ENCODE results near the gene SORCS1.

SORCS1 gene

GRCh38 chr10:106836933-106837663, 327.4 kb downstream of the SORCS1 start:
- Histone ChIP-seq H3K9ac (ENCODE audit: low read length) (no peak overlapping the region), H3K79me1 (ENCODE audit: low read length) (no peaks in the 10 kb centered on the region), H3K4me2 (ENCODE audit: low read length) (no peak overlapping the region), H3K23ac (ENCODE audit: low read length) (no peak overlapping the region), H3K4me1 (ENCODE audit: control insufficient read depth, low read depth, low read length) (no peaks in the 10 kb centered on the region), H3K18ac (ENCODE audit: low read length) (no peak overlapping the region), H4K5ac (ENCODE audit: low read length) (no peak overlapping the region), H3K79me2 (ENCODE audit: control insufficient read depth, insufficient read depth, low read length) (no peaks in the 10 kb centered on the region), H3K36me3 (ENCODE audit: control insufficient read depth, insufficient read depth, low read length) (no peaks in the 10 kb centered on the region), H3K27ac (ENCODE audit: low read depth, low read length) (no peak overlapping the region), H3K4ac (ENCODE audit: low read depth, low read length) (no peak overlapping the region), H2BK5ac (ENCODE audit: low read length) (no peak overlapping the region), H3K56ac (ENCODE audit: low read length) (no peak overlapping the region), H2BK15ac (replicated peaks; ENCODE audit: low read depth) (no peak overlapping the region), H3K27me3 (ENCODE audit: insufficient read depth, low read length, poor library complexity) (no peaks in the 10 kb centered on the region), H2AK5ac (ENCODE audit: low read length) (no peak overlapping the region), H4K8ac (ENCODE audit: low read depth, low read length) (no peak overlapping the region), H3K4me3 (ENCODE audit: low read length) (no peak overlapping the region), H2BK120ac (ENCODE audit: low read depth, low read length) (no peak overlapping the region)
- no peak for DNase-seq
- no CpG with 5 or more reads among the region's 2 CpGs for WGBS (ENCODE audit: extremely low coverage, insufficient coverage, low lambda C conversion rate)

DNA sequence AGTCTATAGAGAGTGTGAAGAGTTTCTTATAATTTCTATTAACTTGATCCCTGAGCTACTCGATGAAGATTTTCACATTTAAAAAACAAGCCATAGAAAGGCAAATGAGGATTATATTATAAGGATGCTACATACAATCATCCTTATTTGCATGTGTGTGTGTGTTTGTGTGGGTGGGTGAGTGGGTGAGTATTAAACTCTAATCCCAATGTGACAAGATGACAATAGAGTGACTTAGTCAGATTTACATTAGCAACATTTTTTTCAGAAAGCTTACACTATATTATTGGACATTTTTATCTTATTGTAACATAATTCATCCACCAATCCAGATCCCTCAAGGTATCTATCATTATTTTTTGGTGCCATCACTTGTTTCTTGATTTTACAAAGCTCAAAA, 331.7 kb downstream of the SORCS1 start:
- H3K18ac ChIP-seq (ENCODE audit: low read length) = no peak overlapping the region
- H3K79me1 ChIP-seq (ENCODE audit: low read length) = no peaks in the 10 kb centered on the region
- no peak overlapping the region for H2BK15ac ChIP-seq (replicated peaks; ENCODE audit: low read depth)
- no peaks in the 10 kb centered on the region for H3K79me2 ChIP-seq (ENCODE audit: control insufficient read depth, insufficient read depth, low read length)
- H3K4me3 ChIP-seq (ENCODE audit: low read length) = no peak overlapping the region
- DNase-seq = no peak
- no peak overlapping the region for H4K8ac ChIP-seq (ENCODE audit: low read depth, low read length)
- no peaks in the 10 kb centered on the region for H3K4me1 ChIP-seq (ENCODE audit: control insufficient read depth, low read depth, low read length)
- H3K4me2 ChIP-seq (ENCODE audit: low read length) = no peak overlapping the region
- H3K27me3 ChIP-seq (ENCODE audit: insufficient read depth, low read length, poor library complexity) = no peaks in the 10 kb centered on the region
- H2BK5ac ChIP-seq (ENCODE audit: low read length) = no peak overlapping the region
- no peak overlapping the region for H3K27ac ChIP-seq (ENCODE audit: low read depth, low read length)
- H3K23ac ChIP-seq (ENCODE audit: low read length) = no peak overlapping the region
- no peak overlapping the region for H3K9ac ChIP-seq (ENCODE audit: low read length)
- no peak overlapping the region for H3K4ac ChIP-seq (ENCODE audit: low read depth, low read length)
- H2AK5ac ChIP-seq (ENCODE audit: low read length) = no peak overlapping the region
- no peak overlapping the region for H4K5ac ChIP-seq (ENCODE audit: low read length)
- no CpG with 5 or more reads among the region's 1 CpG for WGBS (ENCODE audit: extremely low coverage, insufficient coverage, low lambda C conversion rate)
- H3K36me3 ChIP-seq (ENCODE audit: control insufficient read depth, insufficient read depth, low read length) = no peaks in the 10 kb centered on the region
- no peak overlapping the region for H2BK120ac ChIP-seq (ENCODE audit: low read depth, low read length)
- no peak overlapping the region for H3K56ac ChIP-seq (ENCODE audit: low read length)

DNA sequence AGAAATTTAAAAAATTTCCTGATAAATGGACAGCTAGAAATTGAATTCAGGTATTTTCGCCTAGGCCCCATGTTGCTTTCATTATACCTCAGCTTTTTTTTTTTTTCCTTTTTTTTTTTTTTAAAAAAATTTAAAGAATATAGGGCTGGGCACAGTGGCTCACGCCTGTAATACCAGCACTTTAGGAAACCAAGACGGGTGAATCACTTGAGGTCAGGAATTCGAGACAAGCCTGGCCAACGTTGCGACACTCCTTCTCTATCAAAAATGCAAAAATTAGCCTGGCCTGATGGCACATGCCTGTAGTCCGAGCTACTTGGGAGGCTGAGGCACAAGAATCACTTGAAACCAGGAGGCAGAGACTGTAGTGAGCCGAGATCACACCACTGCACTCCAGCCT, 334.0 kb downstream of the SORCS1 start:
- H3K18ac ChIP-seq (ENCODE audit: low read length) = no peak overlapping the region
- no peak overlapping the region for H4K8ac ChIP-seq (ENCODE audit: low read depth, low read length)
- H2BK120ac ChIP-seq (ENCODE audit: low read depth, low read length) = no peak overlapping the region
- DNase-seq = no peak
- no peak overlapping the region for H3K56ac ChIP-seq (ENCODE audit: low read length)
- no peaks in the 10 kb centered on the region for H3K4me1 ChIP-seq (ENCODE audit: control insufficient read depth, low read depth, low read length)
- no peaks in the 10 kb centered on the region for H3K36me3 ChIP-seq (ENCODE audit: control insufficient read depth, insufficient read depth, low read length)
- H3K4me2 ChIP-seq (ENCODE audit: low read length) = no peak overlapping the region
- H3K79me1 ChIP-seq (ENCODE audit: low read length) = no peaks in the 10 kb centered on the region
- H3K79me2 ChIP-seq (ENCODE audit: control insufficient read depth, insufficient read depth, low read length) = no peaks in the 10 kb centered on the region
- no CpG with 5 or more reads among the region's 8 CpGs for WGBS (ENCODE audit: extremely low coverage, insufficient coverage, low lambda C conversion rate)
- no peak overlapping the region for H3K23ac ChIP-seq (ENCODE audit: low read length)
- H3K27ac ChIP-seq (ENCODE audit: low read depth, low read length) = no peak overlapping the region
- no peak overlapping the region for H2BK5ac ChIP-seq (ENCODE audit: low read length)
- H4K5ac ChIP-seq (ENCODE audit: low read length) = no peak overlapping the region
- no peak overlapping the region for H3K9ac ChIP-seq (ENCODE audit: low read length)
- no peak overlapping the region for H2AK5ac ChIP-seq (ENCODE audit: low read length)
- no peaks in the 10 kb centered on the region for H3K27me3 ChIP-seq (ENCODE audit: insufficient read depth, low read length, poor library complexity)
- no peak overlapping the region for H3K4ac ChIP-seq (ENCODE audit: low read depth, low read length)
- H3K4me3 ChIP-seq (ENCODE audit: low read length) = no peak overlapping the region
- no peak overlapping the region for H2BK15ac ChIP-seq (replicated peaks; ENCODE audit: low read depth)

GRCh38 chr10:106830006-106830405, 334.5 kb downstream of the SORCS1 start:
- Histone ChIP-seq H4K5ac (ENCODE audit: low read length) (no peak overlapping the region), H3K79me2 (ENCODE audit: control insufficient read depth, insufficient read depth, low read length) (no peaks in the 10 kb centered on the region), H3K56ac (ENCODE audit: low read length) (no peak overlapping the region), H3K4me3 (ENCODE audit: low read length) (no peak overlapping the region), H2BK5ac (ENCODE audit: low read length) (no peak overlapping the region), H3K23ac (ENCODE audit: low read length) (no peak overlapping the region), H2BK15ac (replicated peaks; ENCODE audit: low read depth) (no peak overlapping the region), H3K36me3 (ENCODE audit: control insufficient read depth, insufficient read depth, low read length) (no peaks in the 10 kb centered on the region), H3K4me1 (ENCODE audit: control insufficient read depth, low read depth, low read length) (no peaks in the 10 kb centered on the region), H2BK120ac (ENCODE audit: low read depth, low read length) (no peak overlapping the region), H3K79me1 (ENCODE audit: low read length) (no peaks in the 10 kb centered on the region), H3K27ac (ENCODE audit: low read depth, low read length) (no peak overlapping the region), H4K8ac (ENCODE audit: low read depth, low read length) (no peak overlapping the region), H3K18ac (ENCODE audit: low read length) (no peak overlapping the region), H2AK5ac (ENCODE audit: low read length) (no peak overlapping the region), H3K27me3 (ENCODE audit: insufficient read depth, low read length, poor library complexity) (no peaks in the 10 kb centered on the region), H3K4me2 (ENCODE audit: low read length) (no peak overlapping the region), H3K4ac (ENCODE audit: low read depth, low read length) (no peak overlapping the region), H3K9ac (ENCODE audit: low read length) (no peak overlapping the region)
- DNase-seq = no peak
- no CpG with 5 or more reads among the region's 2 CpGs for WGBS (ENCODE audit: extremely low coverage, insufficient coverage, low lambda C conversion rate)

DNA sequence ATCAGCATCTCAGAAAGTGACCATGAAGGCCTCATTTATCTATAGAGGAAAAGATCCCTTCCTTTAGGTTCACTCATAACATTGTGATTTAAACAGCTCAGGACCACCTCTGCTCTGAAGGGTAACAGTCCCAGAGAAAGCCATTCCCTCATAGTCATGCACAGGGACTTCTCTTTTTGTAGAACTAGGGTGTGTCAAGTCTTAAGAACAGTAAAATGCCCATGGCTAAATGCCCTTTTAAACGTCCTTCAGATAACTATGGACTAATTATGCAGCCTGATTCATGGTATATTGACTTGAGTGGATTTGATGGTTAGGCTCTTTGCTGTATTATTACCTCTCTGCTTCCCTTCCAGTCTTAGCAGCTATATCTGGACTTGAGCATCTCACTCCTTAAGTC, 337.8 kb downstream of the SORCS1 start:
- Histone ChIP-seq H2BK15ac (replicated peaks; ENCODE audit: low read depth) (no peak overlapping the region), H2BK5ac (ENCODE audit: low read length) (no peak overlapping the region), H4K5ac (ENCODE audit: low read length) (no peak overlapping the region), H2BK120ac (ENCODE audit: low read depth, low read length) (no peak overlapping the region), H2AK5ac (ENCODE audit: low read length) (no peak overlapping the region), H4K8ac (ENCODE audit: low read depth, low read length) (no peak overlapping the region), H3K56ac (ENCODE audit: low read length) (no peak overlapping the region), H3K79me1 (ENCODE audit: low read length) (no peaks in the 10 kb centered on the region), H3K18ac (ENCODE audit: low read length) (no peak overlapping the region), H3K27ac (ENCODE audit: low read depth, low read length) (no peak overlapping the region), H3K36me3 (ENCODE audit: control insufficient read depth, insufficient read depth, low read length) (no peaks in the 10 kb centered on the region), H3K27me3 (ENCODE audit: insufficient read depth, low read length, poor library complexity) (no peaks in the 10 kb centered on the region), H3K23ac (ENCODE audit: low read length) (no peak overlapping the region), H3K4me2 (ENCODE audit: low read length) (no peak overlapping the region), H3K4me1 (ENCODE audit: control insufficient read depth, low read depth, low read length) (no peaks in the 10 kb centered on the region), H3K4me3 (ENCODE audit: low read length) (no peak overlapping the region), H3K9ac (ENCODE audit: low read length) (no peak overlapping the region), H3K79me2 (ENCODE audit: control insufficient read depth, insufficient read depth, low read length) (no peaks in the 10 kb centered on the region), H3K4ac (ENCODE audit: low read depth, low read length) (no peak overlapping the region)
- WGBS (ENCODE audit: extremely low coverage, insufficient coverage, low lambda C conversion rate) = no CpG with 5 or more reads among the region's 1 CpG
- DNase-seq = no peak

All from mesendoderm (in vitro differentiated cells).